HG02623 (cell line): ENCODE results near the gene CTNND1.
A peak's percentile ranks its signal among the peaks of the same experiment; 100 is the strongest.
"Not testable (repeated sequence)": the region's sequence is repeated elsewhere in the genome, so short reads cannot be mapped to it uniquely, and the experiment has no call there.

Source experiments
- ATAC-seq: cut with Tn5 transposase; IDR thresholded peaks from one replicate; pipeline ENCODE4 v1.9.1; 2021; ENCODE audit warnings: moderate library complexity; ENCODE audit not compliant: unreplicated experiment

The CTNND1 gene

DNA sequence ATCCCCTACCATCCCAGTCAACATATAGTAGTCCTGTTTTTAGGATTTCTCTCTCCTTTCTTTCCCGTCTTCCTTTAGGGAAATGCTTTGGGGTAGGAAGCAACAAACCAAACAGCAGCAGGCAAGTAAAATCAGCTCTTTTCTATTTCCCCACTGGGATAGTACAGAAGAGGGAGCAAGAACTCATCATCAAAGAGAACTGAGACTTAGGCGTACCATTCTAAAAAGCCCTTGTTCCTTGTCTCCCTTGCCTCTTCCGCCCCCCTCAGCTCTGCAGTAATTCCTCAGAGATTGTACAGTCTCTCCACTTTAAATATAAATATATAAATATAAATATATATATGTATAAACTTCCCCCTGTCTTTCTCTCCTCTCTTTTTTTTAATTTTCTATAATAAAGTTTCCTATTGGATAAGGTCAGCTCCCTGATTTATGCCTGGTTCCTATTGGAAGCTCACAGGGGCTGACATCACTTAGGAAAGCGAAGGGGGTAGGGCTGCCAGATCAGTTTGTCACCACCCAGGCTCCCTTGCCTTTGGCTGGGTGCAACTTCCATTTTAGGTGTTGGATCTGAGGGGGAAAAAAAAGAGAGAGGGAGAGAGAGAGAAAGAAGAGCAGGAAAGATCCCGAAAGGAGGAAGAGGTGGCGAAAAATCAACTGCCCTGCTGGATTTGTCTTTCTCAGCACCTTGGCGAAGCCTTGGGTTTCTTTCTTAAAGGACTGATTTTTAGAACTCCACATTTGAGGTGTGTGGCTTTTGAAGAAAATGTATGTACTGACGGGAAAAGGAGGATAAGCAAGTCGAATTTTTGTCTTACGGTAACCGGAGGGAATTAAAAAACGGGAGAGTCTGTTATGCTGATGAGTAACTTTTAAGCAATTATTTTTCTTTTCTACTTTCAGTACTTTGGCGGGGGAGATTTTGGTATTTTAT is at the start of gene CTNND1:
Gene CTNND1 (plus strand): TSS at position 502 of the 934 bp plus-strand sequence. CDS start 29,677 bp downstream, outside the sequence.
- ATAC-seq, result peak; percentile 95

- ATAC-seq, result peak; percentile 94
These were observed 49.1 kb upstream of the CTNND1 start, which contains the start of gene TMX2 for GRCh38 chr11:57712256-57713150. Gene TMX2 (plus strand): TSS chr11:57712593. CDS start chr11:57712619, 26 bp downstream.

DNA sequence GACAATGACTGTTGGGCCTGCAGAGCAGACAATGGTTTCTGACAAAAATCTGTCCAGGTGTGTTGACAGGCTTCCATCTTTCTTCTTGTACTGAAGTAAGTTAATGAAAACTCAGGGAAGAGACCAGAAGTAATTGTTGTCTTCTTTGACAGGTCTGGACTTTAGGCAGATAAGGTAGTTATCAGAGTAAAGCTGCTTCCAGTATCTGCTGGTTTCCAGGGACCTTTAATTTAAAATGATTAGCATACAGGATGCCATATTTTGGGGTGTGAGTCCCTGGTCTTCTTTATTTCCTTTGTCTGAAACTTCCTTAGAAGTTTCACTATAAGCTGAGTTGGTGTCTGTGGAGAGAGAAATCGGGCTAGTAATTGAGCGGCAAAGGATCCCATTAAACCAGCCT is 47.8 kb upstream of the CTNND1 start:
- no peak for ATAC-seq

GRCh38 chr11:57716726-57717125 is 44.9 kb upstream of the CTNND1 start:
- not testable (repeated sequence) for ATAC-seq

GRCh38 chr11:57727185-57727584 is 34.4 kb upstream of the CTNND1 start:
- no peak for ATAC-seq

- ATAC-seq, result no peak
These were observed 32.8 kb upstream of the CTNND1 start for GRCh38 chr11:57728829-57729228.

- no peak for ATAC-seq
These were observed 32.1 kb upstream of the CTNND1 start for GRCh38 chr11:57729479-57729878.

DNA sequence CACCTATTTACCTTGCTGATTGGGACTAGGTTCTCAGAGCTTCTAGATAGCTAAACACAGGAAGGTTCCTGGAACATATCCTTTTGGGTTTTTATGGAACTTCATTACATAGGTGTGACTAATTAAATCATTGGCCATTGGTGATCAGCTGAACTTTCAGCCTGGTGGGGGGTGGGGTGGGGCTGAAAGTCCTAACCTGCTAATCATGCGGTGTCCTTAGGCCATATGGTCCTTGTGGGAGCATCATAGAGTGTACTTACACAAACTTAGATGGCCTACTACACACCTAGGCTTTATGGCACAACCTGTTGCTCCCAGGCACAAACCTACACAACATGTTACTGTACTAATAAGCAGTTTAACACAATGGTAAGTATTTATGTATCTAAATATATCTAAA is 28.9 kb upstream of the CTNND1 start:
- no peak for ATAC-seq

- ATAC-seq, result no peak
These were observed 25.8 kb upstream of the CTNND1 start for GRCh38 chr11:57735619-57736298.

DNA sequence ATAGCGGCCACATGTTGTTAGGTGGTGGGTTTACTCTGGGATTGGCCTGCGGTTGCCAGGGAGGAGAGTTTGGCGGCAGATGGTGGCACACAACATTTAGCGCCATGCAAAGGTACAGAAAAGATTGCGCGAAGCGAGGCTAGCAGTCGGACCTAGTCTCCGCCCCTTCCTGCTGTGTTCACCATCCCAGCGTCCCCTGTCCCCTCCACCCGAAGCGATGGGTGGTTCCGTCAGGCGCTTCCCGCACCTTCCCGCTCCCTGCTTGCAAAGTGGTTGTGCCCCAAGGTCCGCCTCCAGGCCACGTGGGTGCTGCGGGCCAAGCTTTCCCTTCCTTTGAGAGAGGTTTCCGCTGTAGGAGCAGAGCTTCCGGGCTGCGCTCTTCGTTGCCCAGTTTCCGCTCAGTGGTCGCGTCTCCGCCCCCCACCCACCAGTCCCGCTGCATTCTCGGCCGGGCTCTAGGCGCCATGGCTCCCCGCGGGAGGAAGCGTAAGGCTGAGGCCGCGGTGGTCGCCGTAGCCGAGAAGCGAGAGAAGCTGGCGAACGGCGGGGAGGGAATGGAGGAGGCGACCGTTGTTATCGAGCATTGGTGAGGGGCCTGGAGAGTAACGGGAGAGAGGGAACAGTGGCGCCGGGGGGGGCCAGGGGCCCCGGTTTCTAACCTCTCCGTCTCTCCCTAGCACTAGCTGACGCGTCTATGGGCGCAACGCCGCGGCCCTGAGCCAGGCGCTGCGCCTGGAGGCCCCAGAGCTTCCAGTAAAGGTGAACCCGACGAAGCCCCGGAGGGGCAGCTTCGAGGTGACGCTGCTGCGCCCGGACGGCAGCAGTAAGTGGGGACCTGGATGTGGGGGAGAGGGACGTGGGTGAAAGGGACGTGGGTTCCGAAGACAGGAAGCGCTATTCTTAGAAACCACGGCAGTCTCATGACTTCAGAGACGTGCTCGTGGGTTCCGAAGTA is 20.2 kb upstream of the CTNND1 start, which contains the start of gene SELENOH:
Gene SELENOH (plus strand): TSS at position 360 of the 955 bp plus-strand sequence. CDS start 105 bp downstream, at position 465.
- ATAC-seq, result peak; percentile 86

GRCh38 chr11:57742087-57742452 is 19.5 kb upstream of the CTNND1 start:
- no peak for ATAC-seq

DNA sequence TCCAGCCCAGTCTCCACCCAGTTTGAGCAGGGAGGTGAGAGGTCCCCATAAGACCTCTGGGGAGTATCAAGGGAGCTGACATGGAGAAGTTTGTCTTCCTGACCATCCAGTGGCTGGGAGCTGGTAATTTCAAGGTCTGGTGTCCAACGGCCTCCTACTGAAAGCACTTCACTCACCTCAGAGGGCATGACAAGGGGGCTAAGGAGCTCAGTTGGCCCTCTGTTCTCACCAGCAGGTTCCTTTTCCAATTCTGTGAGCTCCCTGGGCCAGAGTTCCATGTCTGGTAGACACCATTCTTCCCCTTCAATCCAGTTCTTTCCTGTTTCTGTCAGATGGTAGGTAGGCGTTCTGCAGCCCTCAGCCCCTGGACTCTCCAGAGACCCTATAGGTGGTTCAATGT is 17.2 kb upstream of the CTNND1 start:
- no peak for ATAC-seq

- no peak for ATAC-seq
These were observed 16.4 kb upstream of the CTNND1 start for GRCh38 chr11:57745206-57745605.

DNA sequence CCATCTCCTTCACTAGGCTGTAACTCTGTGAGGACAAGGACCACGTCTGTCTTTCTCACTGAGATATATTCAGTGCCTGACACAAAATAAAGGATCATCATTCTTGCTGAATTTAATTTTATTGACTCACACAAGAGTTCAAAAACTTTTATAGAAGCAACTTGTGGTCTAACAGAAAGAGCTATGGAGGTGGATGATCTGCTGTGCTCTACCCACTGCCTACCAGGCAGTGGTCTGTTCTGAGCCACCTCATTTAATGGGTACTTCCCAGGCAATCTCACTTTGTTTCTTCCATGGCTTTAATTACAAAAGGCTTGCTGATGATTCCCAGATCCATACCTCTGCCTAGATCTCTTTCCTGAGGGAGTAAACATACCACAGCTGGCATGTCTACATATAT is 14.7 kb upstream of the CTNND1 start:
- no peak for ATAC-seq

GRCh38 chr11:57751176-57751575 is 10.4 kb upstream of the CTNND1 start:
- no peak for ATAC-seq

DNA sequence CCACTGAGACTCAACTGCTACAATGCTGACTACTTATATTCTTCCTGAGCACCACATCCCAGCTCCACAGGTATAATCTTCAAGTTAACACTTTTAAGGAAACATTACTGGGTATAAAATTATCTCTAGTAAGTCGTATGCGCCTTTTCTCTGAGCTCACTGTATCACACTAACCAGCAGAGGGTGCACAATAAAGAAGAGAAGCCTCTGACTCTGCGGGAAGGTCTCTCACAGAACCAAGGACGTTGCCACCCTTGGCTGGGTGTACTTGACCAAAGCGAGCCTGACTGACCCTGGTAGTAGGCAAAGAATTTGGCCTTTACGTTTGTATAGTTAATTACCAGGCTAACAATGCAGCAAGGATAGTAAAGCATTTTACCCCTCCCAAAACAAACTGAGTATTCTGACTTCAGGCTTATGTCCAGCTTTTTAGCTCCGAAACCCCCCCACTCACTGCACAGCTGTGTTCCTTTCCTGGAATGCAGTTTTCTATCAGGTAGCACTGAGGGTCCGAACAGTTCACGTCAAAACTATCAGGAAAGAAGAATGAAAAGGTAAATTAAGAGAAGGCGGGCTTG is 9.8 kb upstream of the CTNND1 start, which contains the start of gene BTBD18:
Gene BTBD18 (minus strand): TSS at position 144 of the 578 bp plus-strand sequence. CDS start 631 bp downstream, outside the sequence.
- ATAC-seq, result no peak

DNA sequence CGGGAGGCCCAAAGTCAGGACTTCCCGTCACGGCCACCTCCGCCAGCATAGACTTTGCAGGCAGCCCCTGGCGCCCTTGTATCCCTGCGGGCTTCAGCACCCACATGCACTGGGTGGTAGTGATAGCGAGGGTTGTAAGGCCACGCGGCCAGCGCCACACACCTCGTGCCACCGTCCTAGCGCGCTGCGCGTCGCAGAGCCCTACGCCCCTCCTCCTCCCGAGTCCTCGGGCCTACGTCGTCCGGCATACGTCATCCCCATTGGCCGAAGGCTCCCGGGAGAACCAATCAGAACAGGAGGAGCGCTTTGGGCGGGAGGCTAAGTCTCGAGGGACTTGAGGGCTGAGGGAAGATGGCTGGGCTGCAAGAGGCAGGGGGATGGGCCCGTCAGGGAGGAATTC is 8.6 kb upstream of the CTNND1 start:
- ATAC-seq, result no peak

DNA sequence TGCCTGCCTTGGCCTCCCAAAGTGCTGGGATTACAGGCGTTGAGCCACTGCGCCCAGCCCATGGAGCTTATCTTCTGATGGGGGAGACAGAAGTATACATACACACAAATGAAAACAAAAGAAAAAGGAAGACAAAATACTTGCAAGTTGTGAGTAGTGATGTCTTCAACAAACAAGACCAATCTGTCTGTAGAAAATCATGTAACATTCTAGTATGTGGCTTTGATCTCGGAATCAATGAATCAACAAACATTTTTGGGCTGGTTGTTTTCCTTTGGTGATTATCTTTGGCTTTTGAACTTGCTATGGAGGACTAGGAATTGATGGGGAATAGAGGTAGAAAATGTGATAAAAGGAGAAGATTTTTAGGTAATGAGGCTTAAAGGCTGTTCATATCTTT is 3.4 kb upstream of the CTNND1 start:
- no peak for ATAC-seq

DNA sequence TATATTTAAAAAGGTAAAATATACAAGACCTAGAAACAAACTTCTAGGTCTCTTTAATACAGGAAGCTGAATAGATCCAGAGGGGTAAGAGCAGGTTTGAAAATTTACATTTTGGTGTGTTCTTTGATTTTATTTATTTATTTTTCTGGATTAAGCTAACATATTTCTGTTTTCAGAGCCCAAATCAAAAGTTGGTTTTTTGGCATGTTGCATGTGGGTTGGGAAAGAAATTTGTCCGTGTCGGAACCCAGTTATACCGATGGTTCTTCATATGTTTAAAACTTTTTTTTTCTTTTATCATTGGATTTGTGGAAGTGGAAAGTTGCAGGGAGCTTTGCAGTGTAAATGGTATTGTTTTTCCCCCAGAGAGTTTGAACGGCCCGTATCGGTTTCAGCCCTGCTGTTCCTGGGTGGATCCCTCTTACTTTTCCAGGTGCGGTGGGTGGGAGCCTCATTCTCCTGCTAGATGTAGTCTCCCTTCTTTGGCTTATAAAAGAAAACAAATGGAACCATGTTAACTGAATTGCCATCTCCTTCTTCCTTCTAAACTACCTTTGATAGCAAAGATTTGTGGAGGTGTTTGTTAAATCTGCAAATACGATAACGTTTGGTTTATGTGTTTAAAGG is 746 bp downstream of the CTNND1 start:
- ATAC-seq, result no peak
